ENCODE data around the gene ANTXR1.

- TF ChIP-seq CTCF (IDR thresholded peaks at IDR 0.05) (no peak), POLR2A (IDR thresholded peaks at IDR 0.05) (no peak)
Measured at GRCh38 chr2:69076601-69077000, 63.6 kb downstream of the ANTXR1 start.
